ENCODE results near the gene SRR.
"Not testable (repeated sequence)": the region's sequence is repeated elsewhere in the genome, so short reads cannot be mapped to it uniquely, and the experiment has no call there.

Gene SRR

GRCh38 chr17:2312736-2313135 lies 9.0 kb downstream of the SRR start:
- Mint-ChIP-seq H3K27me3 (ENCODE audit: low read depth) (no peaks in the 10 kb centered on the region), H3K4me3 (no peak overlapping the region), H3K9me3 (no peaks in the 10 kb centered on the region), H3K4me1 (ENCODE audit: low read depth) (peaks cover 4% of the 10 kb centered on the region), H3K36me3 (ENCODE audit: low read depth) (peaks cover 4% of the 10 kb centered on the region), H3K27ac (no peak overlapping the region)

GRCh38 chr17:2316916-2317205 lies 13.1 kb downstream of the SRR start:
- peaks cover 12% of the 10 kb centered on the region for H3K36me3 Mint-ChIP-seq (ENCODE audit: low read depth)
- H3K27me3 Mint-ChIP-seq (ENCODE audit: low read depth); H3K4me1 Mint-ChIP-seq (ENCODE audit: low read depth); H3K27ac Mint-ChIP-seq; H3K4me3 Mint-ChIP-seq; H3K9me3 Mint-ChIP-seq: not testable (repeated sequence)

- no peaks in the 10 kb centered on the region for H3K4me1 Mint-ChIP-seq (ENCODE audit: low read depth)
- H3K27ac Mint-ChIP-seq: no peak overlapping the region
- no peaks in the 10 kb centered on the region for H3K9me3 Mint-ChIP-seq
- H3K36me3 Mint-ChIP-seq (ENCODE audit: low read depth): peaks cover 15% of the 10 kb centered on the region
- no peaks in the 10 kb centered on the region for H3K27me3 Mint-ChIP-seq (ENCODE audit: low read depth)
- H3K4me3 Mint-ChIP-seq: no peak overlapping the region
Observed at GRCh38 chr17:2317796-2318195, 14.0 kb downstream of the SRR start.

- Mint-ChIP-seq H3K36me3 (ENCODE audit: low read depth) (peaks cover 25% of the 10 kb centered on the region), H3K27me3 (ENCODE audit: low read depth) (no peaks in the 10 kb centered on the region), H3K4me3 (no peak overlapping the region), H3K4me1 (ENCODE audit: low read depth) (no peaks in the 10 kb centered on the region), H3K9me3 (no peaks in the 10 kb centered on the region), H3K27ac (no peak overlapping the region)
Observed at GRCh38 chr17:2319051-2319450, 15.3 kb downstream of the SRR start.

- H3K4me1 Mint-ChIP-seq (ENCODE audit: low read depth): no peaks in the 10 kb centered on the region
- peaks cover 41% of the 10 kb centered on the region for H3K36me3 Mint-ChIP-seq (ENCODE audit: low read depth)
- no peak overlapping the region for H3K4me3 Mint-ChIP-seq
- no peak overlapping the region for H3K27ac Mint-ChIP-seq
- no peaks in the 10 kb centered on the region for H3K9me3 Mint-ChIP-seq
- no peaks in the 10 kb centered on the region for H3K27me3 Mint-ChIP-seq (ENCODE audit: low read depth)
Observed at GRCh38 chr17:2321399-2321798, 17.6 kb downstream of the SRR start.

- peaks cover 42% of the 10 kb centered on the region for H3K36me3 Mint-ChIP-seq (ENCODE audit: low read depth)
- H3K27ac Mint-ChIP-seq: no peak overlapping the region
- no peaks in the 10 kb centered on the region for H3K27me3 Mint-ChIP-seq (ENCODE audit: low read depth)
- H3K4me3 Mint-ChIP-seq: no peak overlapping the region
- H3K4me1 Mint-ChIP-seq (ENCODE audit: low read depth): no peaks in the 10 kb centered on the region
- no peaks in the 10 kb centered on the region for H3K9me3 Mint-ChIP-seq
Observed at GRCh38 chr17:2323629-2324314, 20.0 kb downstream of the SRR start.

- peaks cover 22% of the 10 kb centered on the region for H3K36me3 Mint-ChIP-seq (ENCODE audit: low read depth)
- H3K27me3 Mint-ChIP-seq (ENCODE audit: low read depth): no peaks in the 10 kb centered on the region
- no peak overlapping the region for H3K27ac Mint-ChIP-seq
- no peak overlapping the region for H3K4me3 Mint-ChIP-seq
- H3K9me3 Mint-ChIP-seq: no peaks in the 10 kb centered on the region
- peaks cover 21% of the 10 kb centered on the region for H3K4me1 Mint-ChIP-seq (ENCODE audit: low read depth)
Observed at GRCh38 chr17:2331303-2331702, 27.6 kb downstream of the SRR start.

GRCh38 chr17:2335726-2336214 lies 32.0 kb downstream of the SRR start:
- Mint-ChIP-seq H3K27me3 (ENCODE audit: low read depth) (no peaks in the 10 kb centered on the region), H3K9me3 (no peaks in the 10 kb centered on the region), H3K27ac (peak overlapping the region; percentile 92), H3K4me3 (peak overlapping the region; percentile 100), H3K4me1 (ENCODE audit: low read depth) (peaks cover 21% of the 10 kb centered on the region), H3K36me3 (ENCODE audit: low read depth) (peaks cover 1% of the 10 kb centered on the region)

- peak within 1 kb of the TSS; percentile 100 for H3K4me3 Mint-ChIP-seq
- H3K27ac Mint-ChIP-seq: peak within 1 kb of the TSS; percentile 92
Observed at GRCh38 chr17:2336215-2336851, 32.6 kb downstream of the SRR start, which contains the start of gene TSR1. Gene TSR1 (minus strand): TSS chr17:2336457. CDS start chr17:2336427, 30 bp downstream.

GRCh38 chr17:2336852-2337543 lies 33.2 kb downstream of the SRR start, which contains the start of gene SGSM2:
Gene SGSM2 (plus strand): TSS chr17:2337501. CDS start chr17:2337689, 188 bp downstream.
- Mint-ChIP-seq H3K9me3 (no peaks in the 10 kb centered on the region), H3K27me3 (ENCODE audit: low read depth) (no peaks in the 10 kb centered on the region), H3K4me1 (ENCODE audit: low read depth) (peaks cover 21% of the 10 kb centered on the region), H3K27ac (peak within 1 kb of the TSS; percentile 92), H3K36me3 (ENCODE audit: low read depth) (peaks cover 4% of the 10 kb centered on the region), H3K4me3 (peak within 1 kb of the TSS; percentile 100)

More at GRCh38 chr17:2336215-2336851, 32.6 kb downstream of the SRR start, which contains the start of gene TSR1:
- no peaks in the 10 kb centered on the region for H3K9me3 Mint-ChIP-seq
- peaks cover 21% of the 10 kb centered on the region for H3K4me1 Mint-ChIP-seq (ENCODE audit: low read depth)
- H3K27me3 Mint-ChIP-seq (ENCODE audit: low read depth): no peaks in the 10 kb centered on the region
- H3K36me3 Mint-ChIP-seq (ENCODE audit: low read depth): no peaks in the 10 kb centered on the region

- Mint-ChIP-seq H3K4me1 (ENCODE audit: low read depth) (peaks cover 21% of the 10 kb centered on the region), H3K9me3 (no peaks in the 10 kb centered on the region), H3K36me3 (ENCODE audit: low read depth) (peaks cover 4% of the 10 kb centered on the region), H3K27me3 (ENCODE audit: low read depth) (no peaks in the 10 kb centered on the region), H3K27ac (peak overlapping the region; percentile 62), H3K4me3 (peak overlapping the region; percentile 69)
Observed at GRCh38 chr17:2337544-2338314, 34.0 kb downstream of the SRR start.

- Mint-ChIP-seq H3K9me3 (no peaks in the 10 kb centered on the region), H3K4me3 (peak overlapping the region; percentile 67), H3K27ac (peak overlapping the region; percentile 62), H3K36me3 (ENCODE audit: low read depth) (peaks cover 4% of the 10 kb centered on the region), H3K27me3 (ENCODE audit: low read depth) (no peaks in the 10 kb centered on the region), H3K4me1 (ENCODE audit: low read depth) (peaks cover 21% of the 10 kb centered on the region)
Observed at GRCh38 chr17:2338315-2338657, 34.5 kb downstream of the SRR start.

- Mint-ChIP-seq H3K4me1 (ENCODE audit: low read depth) (no peaks in the 10 kb centered on the region), H3K9me3 (no peaks in the 10 kb centered on the region), H3K27ac (no peak overlapping the region), H3K36me3 (ENCODE audit: low read depth) (peaks cover 12% of the 10 kb centered on the region), H3K27me3 (ENCODE audit: low read depth) (no peaks in the 10 kb centered on the region), H3K4me3 (no peak overlapping the region)
Observed at GRCh38 chr17:2343421-2343820, 39.7 kb downstream of the SRR start.

GRCh38 chr17:2344528-2344927 lies 40.8 kb downstream of the SRR start:
- H3K36me3 Mint-ChIP-seq (ENCODE audit: low read depth): peaks cover 12% of the 10 kb centered on the region

More at GRCh38 chr17:2344528-2344927, 40.8 kb downstream of the SRR start:
- H3K9me3 Mint-ChIP-seq: no peaks in the 10 kb centered on the region
- H3K27ac Mint-ChIP-seq: no peak overlapping the region
- no peaks in the 10 kb centered on the region for H3K4me1 Mint-ChIP-seq (ENCODE audit: low read depth)
- no peaks in the 10 kb centered on the region for H3K27me3 Mint-ChIP-seq (ENCODE audit: low read depth)
- H3K4me3 Mint-ChIP-seq: no peak overlapping the region

Measured in T-helper 1 cell treated with Interleukin-12 subunit alpha and Interleukin-12 subunit beta and Interleukin-4 antibody, amounts not matched to agents 30 μg/mL and 1 μg/mL, for 36 hours (primary cell).